DND-41 (cell line): ENCODE measurements around the gene ATP6V0A1.

Experiments used
- EZH2 ChIP-seq: IDR thresholded peaks from 3 replicates; pipeline ENCODE4 v1.6.1; 2012; ENCODE audit warnings: borderline replicate concordance, low read depth, mild to moderate bottlenecking, moderate library complexity, low read length, inconsistent platforms; ENCODE audit not compliant: severe bottlenecking
- TF ChIP-seq, protein P1 (sequence below): IDR thresholded peaks from 2 replicates; pipeline ENCODE4 v1.5.1; 2012; ENCODE audit warnings: borderline replicate concordance, low read length, moderate library complexity, mild to moderate bottlenecking; ENCODE audit not compliant: poor library complexity, severe bottlenecking; ENCODE audit errors: extremely low read depth

DNA sequence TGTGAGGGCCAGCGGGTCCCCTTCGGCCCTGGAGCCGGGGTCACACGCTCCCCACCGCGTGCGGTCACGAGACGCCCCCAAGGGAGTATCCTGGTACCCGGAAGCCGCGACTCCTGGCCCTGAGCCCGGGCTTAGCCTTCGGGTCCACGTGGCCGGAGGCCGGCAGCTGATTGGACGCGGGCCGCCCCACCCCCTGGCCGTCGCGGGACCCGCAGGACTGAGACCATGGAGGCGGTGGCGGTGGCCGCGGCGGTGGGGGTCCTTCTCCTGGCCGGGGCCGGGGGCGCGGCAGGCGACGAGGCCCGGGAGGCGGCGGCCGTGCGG is 77.3 kb downstream of the ATP6V0A1 start, which contains the start of gene NAGLU:
- TF ChIP-seq EZH2: no peak
- TF ChIP-seq, protein P1, sequence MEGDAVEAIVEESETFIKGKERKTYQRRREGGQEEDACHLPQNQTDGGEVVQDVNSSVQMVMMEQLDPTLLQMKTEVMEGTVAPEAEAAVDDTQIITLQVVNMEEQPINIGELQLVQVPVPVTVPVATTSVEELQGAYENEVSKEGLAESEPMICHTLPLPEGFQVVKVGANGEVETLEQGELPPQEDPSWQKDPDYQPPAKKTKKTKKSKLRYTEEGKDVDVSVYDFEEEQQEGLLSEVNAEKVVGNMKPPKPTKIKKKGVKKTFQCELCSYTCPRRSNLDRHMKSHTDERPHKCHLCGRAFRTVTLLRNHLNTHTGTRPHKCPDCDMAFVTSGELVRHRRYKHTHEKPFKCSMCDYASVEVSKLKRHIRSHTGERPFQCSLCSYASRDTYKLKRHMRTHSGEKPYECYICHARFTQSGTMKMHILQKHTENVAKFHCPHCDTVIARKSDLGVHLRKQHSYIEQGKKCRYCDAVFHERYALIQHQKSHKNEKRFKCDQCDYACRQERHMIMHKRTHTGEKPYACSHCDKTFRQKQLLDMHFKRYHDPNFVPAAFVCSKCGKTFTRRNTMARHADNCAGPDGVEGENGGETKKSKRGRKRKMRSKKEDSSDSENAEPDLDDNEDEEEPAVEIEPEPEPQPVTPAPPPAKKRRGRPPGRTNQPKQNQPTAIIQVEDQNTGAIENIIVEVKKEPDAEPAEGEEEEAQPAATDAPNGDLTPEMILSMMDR: no peak
